Measurements from ENCODE around the gene COL21A1.

The COL21A1 gene

GRCh38 chr6:56188429-56188828, 59.0 kb downstream of the COL21A1 start:
- TF ChIP-seq CTCF (IDR thresholded peaks at IDR 0.05; ENCODE audit: insufficient read depth, low read length, missing control alignments) = no peak
- no peak overlapping the region for H3K4me3 ChIP-seq (ENCODE audit: low read depth, low read length)
- no peak for DNase-seq (ENCODE audit: low read depth, low spot score)
- ChIA-PET POLR2A (no interaction called here), CTCF (no interaction called here)

- no peak for DNase-seq (ENCODE audit: low read depth, low spot score)
Observed at GRCh38 chr6:56187686-56188085, 59.7 kb downstream of the COL21A1 start.

GRCh38 chr6:56176741-56177140, 70.6 kb downstream of the COL21A1 start:
- TF ChIP-seq CTCF (IDR thresholded peaks at IDR 0.05; ENCODE audit: insufficient read depth, low read length, missing control alignments) = no peak
- H3K4me3 ChIP-seq (ENCODE audit: low read depth, low read length) = no peak overlapping the region
- CTCF ChIA-PET = no interaction called here
- no peak for DNase-seq (ENCODE audit: low read depth, low spot score)
- POLR2A ChIA-PET = no interaction called here

More at GRCh38 chr6:56187686-56188085, 59.7 kb downstream of the COL21A1 start:
- TF ChIP-seq CTCF (IDR thresholded peaks at IDR 0.05; ENCODE audit: insufficient read depth, low read length, missing control alignments) = no peak
- no peak overlapping the region for H3K4me3 ChIP-seq (ENCODE audit: low read depth, low read length)
- CTCF ChIA-PET = no interaction called here
- POLR2A ChIA-PET = no interaction called here

- ChIA-PET POLR2A (no interaction called here), CTCF (no interaction called here)
- no peak for DNase-seq (ENCODE audit: low read depth, low spot score)
- no peak overlapping the region for H3K4me3 ChIP-seq (ENCODE audit: low read depth, low read length)
- TF ChIP-seq CTCF (IDR thresholded peaks at IDR 0.05; ENCODE audit: insufficient read depth, low read length, missing control alignments) = no peak
Observed at GRCh38 chr6:56173228-56173627, 74.2 kb downstream of the COL21A1 start.

GRCh38 chr6:56172144-56172543, 75.2 kb downstream of the COL21A1 start:
- no peak for TF ChIP-seq CTCF (IDR thresholded peaks at IDR 0.05; ENCODE audit: insufficient read depth, low read length, missing control alignments)
- H3K4me3 ChIP-seq (ENCODE audit: low read depth, low read length) = no peak overlapping the region
- no peak for DNase-seq (ENCODE audit: low read depth, low spot score)
- CTCF ChIA-PET = interaction anchor here (0.7 kb wide), 1 partner anchor 722 kb away, joined by 3 read pairs; no protein-coding TSS in a partner anchor
- POLR2A ChIA-PET = no interaction called here

- DNase-seq (ENCODE audit: low read depth, low spot score) = no peak
- no peak overlapping the region for H3K4me3 ChIP-seq (ENCODE audit: low read depth, low read length)
- POLR2A ChIA-PET = no interaction called here
- no peak for TF ChIP-seq CTCF (IDR thresholded peaks at IDR 0.05; ENCODE audit: insufficient read depth, low read length, missing control alignments)
- CTCF ChIA-PET = no interaction called here
Observed at GRCh38 chr6:56169366-56169765, 78.0 kb downstream of the COL21A1 start.
